Stomach (tissue), 4 donors: ENCODE data around the gene HSPG2.

Experiments used
- CTCF ChIP-seq, 7 experiments: fragments of 450-650 bp in 4 of 7; fragments of 200-600 bp in 3 of 7; sonication (generic) in 3 of 7; IDR thresholded peaks; one replicate each; pipeline ENCODE4 v1.5.1; 2016 to 2019; ENCODE audit warnings: antibody characterized with exemption in 7 of 7, control low read depth in 2 of 7, mild to moderate bottlenecking in 1 of 7
- POLR2A ChIP-seq, 4 donors: fragments of 450-650 bp; IDR thresholded peaks; one replicate each; pipeline ENCODE4 v1.6.1; 2016; ENCODE audit warnings: antibody characterized with exemption in 4 of 4, control low read depth in 2 of 4, mild to moderate bottlenecking in 1 of 4, moderate library complexity in 1 of 4
- POLR2AphosphoS5 ChIP-seq, 3 donors: sonication (generic); formaldehyde crosslinking; IDR thresholded peaks; one replicate each; pipeline ENCODE4 v1.6.1; 2016; ENCODE audit warnings: antibody characterized with exemption in 3 of 3

GRCh38 chr1:21891081-21891480 lies 46.0 kb downstream of the HSPG2 start:
- no peak for TF ChIP-seq CTCF (IDR thresholded peaks at IDR 0.05)
- TF ChIP-seq POLR2A (IDR thresholded peaks at IDR 0.05): no peak
- no peak for TF ChIP-seq POLR2AphosphoS5 (IDR thresholded peaks at IDR 0.05)
